Measurements from ENCODE around the gene SHANK1. TPM values are rescaled to one million over a fixed set of nuclear protein-coding genes. Genes with fewer than 3 reads are reported as not detected.

SHANK1 gene
- polyA plus RNA-seq, 3 donors = not detected

DNA sequence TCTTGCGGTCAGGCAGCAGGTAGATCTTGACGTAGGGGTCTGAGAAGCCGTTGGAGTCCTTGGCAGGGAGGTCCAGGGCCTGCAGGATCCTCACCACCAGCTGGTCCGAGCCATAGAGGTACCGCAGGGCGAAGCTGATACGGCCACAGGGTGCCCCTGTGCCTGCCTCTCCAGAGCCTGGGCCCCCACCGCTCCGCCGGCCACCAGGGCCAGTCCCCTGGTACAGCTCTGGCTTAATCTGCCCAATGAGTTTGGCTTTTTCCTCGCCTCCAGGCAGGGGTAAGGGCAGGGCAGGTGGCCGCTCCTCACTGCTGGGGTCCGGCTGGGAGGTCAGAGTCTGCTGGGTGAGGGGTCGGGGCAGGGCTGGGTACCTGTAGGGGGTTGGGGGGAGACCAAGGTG, 89.8 kb downstream of the SHANK1 start:
- Histone ChIP-seq H4K20me1 (ENCODE audit: insufficient read depth, low read length) (no peaks in the 10 kb centered on the region), H3K4me2 (replicated peaks; ENCODE audit: extremely low read depth, low read length, poor library complexity, severe bottlenecking) (no peak overlapping the region), H3K9me3 (replicated peaks in 1 of 2; ENCODE audit: control insufficient read depth in 1 of 2, insufficient read depth in 1 of 2, low read length in 2 of 2) (peaks cover 16 to 24% of the 10 kb centered on the region in 2 donors), H3K9ac (ENCODE audit: insufficient read depth, low read length, poor library complexity, severe bottlenecking) (no peak overlapping the region), H3K36me3 (replicated peaks in 1 of 2; ENCODE audit: control insufficient read depth in 1 of 2, insufficient read depth in 2 of 2, low read length in 2 of 2) (no peaks in the 10 kb centered on the region), H3K4me1 (ENCODE audit: control insufficient read depth in 1 of 2, insufficient read depth in 2 of 2, low read length in 2 of 2) (no peaks in the 10 kb centered on the region), H2AFZ (ENCODE audit: insufficient read depth, low read depth, low read length, poor library complexity, severe bottlenecking) (no peak overlapping the region), H3K4me3 (replicated peaks in 1 of 3; ENCODE audit: low read depth in 2 of 3, low read length in 3 of 3) (no peak overlapping the region), H3K27me3 (ENCODE audit: control insufficient read depth in 2 of 2, insufficient read depth in 2 of 2, low read length in 2 of 2) (no peaks in the 10 kb centered on the region), H3K79me2 (ENCODE audit: insufficient read depth, low read length) (no peaks in the 10 kb centered on the region), H3K27ac (ENCODE audit: low read depth in 1 of 2, low read length in 2 of 2) (no peak overlapping the region)
- WGBS (ENCODE audit: insufficient coverage) = 80% methylated on average over 13 of the region's 14 CpGs
- peaks cover 4 to 25% (median 18%) of the 10 kb centered on the region in 7 donors for H3K9me3 Mint-ChIP-seq
- no peak overlapping the region for H3K27ac Mint-ChIP-seq
- DNase-seq = no peak
- intact Hi-C loops (cut with micrococcal nuclease) = no loop called here
- H3K4me1 Mint-ChIP-seq = no peaks in the 10 kb centered on the region
- no peak overlapping the region for H3K4me3 Mint-ChIP-seq
- TF ChIP-seq, protein P1, sequence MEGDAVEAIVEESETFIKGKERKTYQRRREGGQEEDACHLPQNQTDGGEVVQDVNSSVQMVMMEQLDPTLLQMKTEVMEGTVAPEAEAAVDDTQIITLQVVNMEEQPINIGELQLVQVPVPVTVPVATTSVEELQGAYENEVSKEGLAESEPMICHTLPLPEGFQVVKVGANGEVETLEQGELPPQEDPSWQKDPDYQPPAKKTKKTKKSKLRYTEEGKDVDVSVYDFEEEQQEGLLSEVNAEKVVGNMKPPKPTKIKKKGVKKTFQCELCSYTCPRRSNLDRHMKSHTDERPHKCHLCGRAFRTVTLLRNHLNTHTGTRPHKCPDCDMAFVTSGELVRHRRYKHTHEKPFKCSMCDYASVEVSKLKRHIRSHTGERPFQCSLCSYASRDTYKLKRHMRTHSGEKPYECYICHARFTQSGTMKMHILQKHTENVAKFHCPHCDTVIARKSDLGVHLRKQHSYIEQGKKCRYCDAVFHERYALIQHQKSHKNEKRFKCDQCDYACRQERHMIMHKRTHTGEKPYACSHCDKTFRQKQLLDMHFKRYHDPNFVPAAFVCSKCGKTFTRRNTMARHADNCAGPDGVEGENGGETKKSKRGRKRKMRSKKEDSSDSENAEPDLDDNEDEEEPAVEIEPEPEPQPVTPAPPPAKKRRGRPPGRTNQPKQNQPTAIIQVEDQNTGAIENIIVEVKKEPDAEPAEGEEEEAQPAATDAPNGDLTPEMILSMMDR (IDR thresholded peaks at IDR 0.05) = no peak
- peaks cover 2 to 19% (median 3%) of the 10 kb centered on the region in 3 donors for H3K27me3 Mint-ChIP-seq (ENCODE audit: low read depth in 3 of 3)
- no peaks in the 10 kb centered on the region for H3K36me3 Mint-ChIP-seq

DNA sequence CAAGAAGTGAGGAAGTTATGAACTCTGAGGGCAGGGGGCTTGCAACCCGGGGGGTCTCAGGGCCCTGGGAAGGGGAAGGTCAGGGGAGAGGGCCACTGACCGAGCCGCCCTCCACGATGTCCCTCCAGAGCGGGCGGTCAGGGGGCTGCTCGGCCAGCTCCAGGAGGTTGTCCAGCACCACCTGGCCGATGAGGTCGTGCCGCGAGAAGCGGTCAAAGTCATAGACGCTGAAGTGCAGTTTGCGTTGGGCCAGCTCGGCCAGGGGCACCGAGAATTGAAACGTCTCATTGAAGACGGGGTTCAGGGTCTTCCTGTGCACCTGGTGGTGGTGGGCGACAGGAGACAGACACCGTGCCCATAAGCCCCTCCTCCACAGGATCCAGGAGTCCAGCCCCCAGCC, 90.4 kb downstream of the SHANK1 start:
- TF ChIP-seq, protein P1 (IDR thresholded peaks at IDR 0.05) = no peak
- no peaks in the 10 kb centered on the region for H3K36me3 Mint-ChIP-seq
- H3K27ac Mint-ChIP-seq = no peak overlapping the region
- intact Hi-C loops (cut with micrococcal nuclease) = no loop called here
- 84% methylated on average over 19 of the region's 20 CpGs for WGBS (ENCODE audit: insufficient coverage)
- H3K9me3 Mint-ChIP-seq = peaks cover 3 to 22% (median 12%) of the 10 kb centered on the region in 7 donors
- no peak overlapping the region for H3K4me3 Mint-ChIP-seq
- no peaks in the 10 kb centered on the region for H3K4me1 ChIP-seq (ENCODE audit: control insufficient read depth in 1 of 2, insufficient read depth in 2 of 2, low read length in 2 of 2)
- H3K4me1 Mint-ChIP-seq = no peaks in the 10 kb centered on the region
- H4K20me1 ChIP-seq (ENCODE audit: insufficient read depth, low read length) = no peaks in the 10 kb centered on the region
- no peak overlapping the region for H2AFZ ChIP-seq (ENCODE audit: insufficient read depth, low read depth, low read length, poor library complexity, severe bottlenecking)
- no peaks in the 10 kb centered on the region for H3K79me2 ChIP-seq (ENCODE audit: insufficient read depth, low read length)
- H3K27ac ChIP-seq (ENCODE audit: low read depth in 1 of 2, low read length in 2 of 2) = no peak overlapping the region
- H3K9me3 ChIP-seq (replicated peaks in 1 of 2; ENCODE audit: control insufficient read depth in 1 of 2, insufficient read depth in 1 of 2, low read length in 2 of 2) = peaks cover 10 to 18% of the 10 kb centered on the region in 2 donors
- no peaks in the 10 kb centered on the region for H3K27me3 ChIP-seq (ENCODE audit: control insufficient read depth in 2 of 2, insufficient read depth in 2 of 2, low read length in 2 of 2)
- H3K27me3 Mint-ChIP-seq (ENCODE audit: low read depth in 3 of 3) = peaks cover 2 to 17% (median 3%) of the 10 kb centered on the region in 3 donors
- H3K36me3 ChIP-seq (replicated peaks in 1 of 2; ENCODE audit: control insufficient read depth in 1 of 2, insufficient read depth in 2 of 2, low read length in 2 of 2) = no peaks in the 10 kb centered on the region
- no peak overlapping the region for H3K4me2 ChIP-seq (replicated peaks; ENCODE audit: extremely low read depth, low read length, poor library complexity, severe bottlenecking)
- H3K4me3 ChIP-seq (replicated peaks in 1 of 3; ENCODE audit: low read depth in 2 of 3, low read length in 3 of 3) = no peak overlapping the region
- H3K9ac ChIP-seq (ENCODE audit: insufficient read depth, low read length, poor library complexity, severe bottlenecking) = no peak overlapping the region
- DNase-seq = no peak
